ENCODE measurements around the gene TMPRSS2.
A peak's percentile ranks its signal among the peaks of the same experiment; 100 is the strongest.
"Not testable (repeated sequence)": the region's sequence is repeated elsewhere in the genome, so short reads cannot be mapped to it uniquely, and the experiment has no call there.

TMPRSS2 gene

DNA sequence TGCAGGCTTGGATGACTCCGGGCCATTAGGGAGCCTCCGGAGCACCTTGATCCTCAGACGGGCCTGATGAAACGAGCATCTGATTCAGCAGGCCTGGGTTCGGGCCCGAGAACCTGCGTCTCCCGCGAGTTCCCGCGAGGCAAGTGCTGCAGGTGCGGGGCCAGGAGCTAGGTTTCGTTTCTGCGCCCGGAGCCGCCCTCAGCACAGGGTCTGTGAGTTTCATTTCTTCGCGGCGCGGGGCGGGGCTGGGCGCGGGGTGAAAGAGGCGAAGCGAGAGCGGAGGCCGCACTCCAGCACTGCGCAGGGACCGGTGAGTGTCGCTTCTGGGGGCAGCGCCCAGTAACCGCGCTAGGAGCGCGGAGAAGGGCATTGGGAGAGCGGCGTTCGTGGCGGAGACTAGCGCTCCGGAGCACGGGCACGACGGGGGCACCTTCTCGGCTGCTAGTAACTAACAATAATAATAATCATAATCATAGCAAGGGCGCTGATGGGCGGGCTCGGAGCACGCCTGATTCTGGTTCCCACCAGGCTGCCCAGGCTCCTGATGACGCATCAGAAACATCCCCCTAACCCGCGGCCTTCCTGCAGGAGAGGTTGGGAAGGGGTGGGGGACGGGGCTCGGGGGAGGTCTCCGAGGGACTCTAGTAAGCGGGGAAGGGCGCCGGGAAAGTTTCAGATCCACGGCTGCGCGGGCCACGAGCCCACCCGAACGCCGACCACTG, 81.8 kb downstream of the TMPRSS2 start, which contains the start of gene MX1:
Gene MX1 (plus strand): TSS at position 286 of the 722 bp plus-strand sequence. CDS start 5,832 bp downstream, outside the sequence.
- peak; percentile 95 for DNase-seq (ENCODE audit: low read depth)

GRCh38 chr21:41425588-41425953, 82.4 kb downstream of the TMPRSS2 start:
- DNase-seq (ENCODE audit: low read depth), result no peak

DNA sequence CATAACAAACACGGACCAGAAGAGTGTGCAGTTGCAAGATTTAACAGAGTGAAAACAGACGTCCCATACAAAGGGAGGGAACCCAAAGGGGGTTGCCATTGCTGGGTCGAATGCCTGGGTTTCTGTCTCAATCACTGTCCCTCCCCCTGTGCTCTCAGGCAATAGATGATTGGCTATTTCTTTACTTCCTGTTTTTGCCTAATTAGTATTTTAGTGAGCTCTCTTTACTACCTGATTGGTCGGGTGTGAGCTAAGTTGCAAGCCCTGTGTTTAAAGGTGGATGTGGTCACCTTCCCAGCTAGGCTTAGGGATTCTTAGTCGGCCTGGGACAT, 84.7 kb downstream of the TMPRSS2 start:
- not testable (repeated sequence) for DNase-seq (ENCODE audit: low read depth)

DNA sequence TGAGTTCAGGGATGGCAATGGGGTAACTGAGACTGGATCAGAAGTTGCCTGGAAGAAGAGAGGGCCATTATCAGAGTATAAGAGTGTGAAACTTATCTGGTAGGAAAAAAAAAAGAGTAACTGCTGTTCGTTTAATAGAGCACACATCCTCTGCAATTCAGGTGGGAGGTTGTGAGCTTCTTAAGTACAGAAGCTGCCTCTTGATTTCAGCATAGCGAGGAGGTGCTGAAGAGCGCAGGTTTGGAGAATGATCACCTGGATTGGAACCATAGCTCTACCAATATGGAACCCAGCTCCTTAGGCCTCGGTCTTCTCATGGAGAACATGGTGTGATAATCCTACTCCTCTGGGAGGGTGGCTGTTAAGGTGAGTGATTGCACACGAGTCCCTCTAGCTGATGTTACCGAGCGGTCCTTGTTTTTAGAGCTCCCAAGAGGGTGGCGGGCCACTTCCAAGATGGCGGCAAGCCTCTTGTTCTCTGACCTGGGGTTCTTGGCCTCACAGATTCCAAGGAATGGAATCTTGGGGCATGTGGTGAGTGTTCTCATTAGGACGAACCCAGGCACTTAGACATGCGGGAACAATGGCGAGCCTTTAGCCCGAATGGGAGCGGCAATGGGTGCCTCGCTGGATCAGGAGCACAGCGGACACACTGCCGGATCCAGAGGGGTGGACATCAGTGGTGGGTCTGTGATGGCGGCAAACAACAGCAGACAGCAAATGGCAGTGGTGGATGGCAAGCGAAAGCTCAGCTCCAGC, 85.2 kb downstream of the TMPRSS2 start:
- DNase-seq (ENCODE audit: low read depth), result no peak

DNA sequence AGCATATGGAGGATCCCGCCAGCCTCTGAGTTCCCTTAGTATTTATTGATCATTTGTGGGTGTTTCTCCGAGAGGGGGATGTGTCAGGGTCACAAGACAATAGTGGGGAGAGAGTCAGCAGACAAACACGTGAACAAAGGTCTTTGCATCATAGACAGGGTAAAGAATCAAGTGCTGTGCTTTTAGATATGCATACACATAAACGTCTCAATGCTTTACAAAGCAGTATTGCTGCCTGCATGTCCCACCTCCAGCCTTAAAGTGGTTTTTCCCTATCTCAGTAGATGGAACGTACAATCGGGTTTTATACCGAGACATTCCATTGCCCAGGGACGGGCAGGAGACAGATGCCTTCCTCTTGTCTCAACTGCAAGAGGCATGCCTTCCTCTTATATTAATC, 87.0 kb downstream of the TMPRSS2 start:
- DNase-seq (ENCODE audit: low read depth), result not testable (repeated sequence)

GRCh38 chr21:41419921-41420862, 87.8 kb downstream of the TMPRSS2 start:
- DNase-seq (ENCODE audit: low read depth), result peak; percentile 75

- DNase-seq (ENCODE audit: low read depth), result no peak
These were observed 88.8 kb downstream of the TMPRSS2 start for GRCh38 chr21:41418956-41419680.

DNA sequence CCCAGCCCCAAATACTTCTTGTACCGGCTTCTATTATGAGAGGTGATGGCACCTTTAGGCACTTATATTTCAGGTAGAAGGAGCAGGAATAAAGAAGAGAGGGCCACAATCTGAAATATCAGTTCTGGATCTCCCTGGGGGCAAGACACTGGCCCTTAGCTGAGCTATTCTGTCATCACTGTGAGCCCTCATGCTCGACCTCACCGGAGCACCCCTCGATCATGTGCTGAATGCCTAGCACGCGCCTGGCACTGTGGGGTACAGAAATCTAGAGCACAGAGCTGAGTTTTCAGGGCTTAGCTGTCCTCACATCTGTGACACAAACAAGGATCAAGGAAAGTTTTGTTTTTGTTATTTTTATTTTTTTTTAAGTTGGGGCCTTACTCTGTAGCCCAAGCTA, 89.6 kb downstream of the TMPRSS2 start:
- no peak for DNase-seq (ENCODE audit: low read depth)

DNA sequence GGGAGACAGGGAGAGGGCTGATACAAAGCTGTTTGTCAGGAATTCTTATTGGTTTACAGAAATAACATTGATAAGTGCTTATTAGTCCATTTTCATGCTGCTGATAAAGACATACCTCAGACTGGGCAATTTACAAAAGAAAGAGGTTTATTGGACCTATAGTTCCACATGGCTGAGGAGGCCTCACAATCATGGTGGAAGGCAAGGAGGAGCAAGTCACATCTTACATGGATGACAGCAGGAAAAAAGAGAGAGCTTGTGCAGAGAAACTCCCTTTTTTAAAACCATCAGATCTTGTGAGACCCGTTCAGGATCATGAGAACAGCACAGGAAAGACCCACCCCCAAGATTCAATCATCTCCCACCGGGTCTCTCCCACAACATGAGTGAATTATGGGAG, 90.5 kb downstream of the TMPRSS2 start:
- not testable (repeated sequence) for DNase-seq (ENCODE audit: low read depth)

Data from stimulated activated CD4-positive, alpha-beta T cell treated with anti-CD3 and anti-CD28 coated beads, Interleukin-2, amount 100 ng/mL, for 4 hours (primary cell).